ENCODE results near the gene NEURL2. TPM values are rescaled to one million over a fixed set of nuclear protein-coding genes. Genes with fewer than 3 reads are reported as not detected.

The NEURL2 gene
- total and polyA plus RNA-seq, 2 experiments from 2014 or later = 4.6 to 10.9 TPM

- no peak for ATAC-seq
- Histone ChIP-seq H3K4me1 (ENCODE audit: insufficient read depth) (no peaks in the 10 kb centered on the region), H3K79me2 (replicated peaks; ENCODE audit: insufficient read depth) (no peaks in the 10 kb centered on the region), H2AFZ (no peak overlapping the region), H3K4me3 (no peak overlapping the region), H3K36me3 (ENCODE audit: insufficient read depth) (no peaks in the 10 kb centered on the region), H3K4me2 (no peak overlapping the region), H3K27ac (ENCODE audit: low read depth) (no peak overlapping the region), H4K20me1 (replicated peaks; ENCODE audit: insufficient read depth) (no peaks in the 10 kb centered on the region), H3K27me3 (ENCODE audit: insufficient read depth) (no peaks in the 10 kb centered on the region), H3K9me2 (ENCODE audit: insufficient read depth) (no peaks in the 10 kb centered on the region), H3F3A (replicated peaks; ENCODE audit: low read depth) (no peaks in the 10 kb centered on the region)
- TF ChIP-seq STAT1 (IDR thresholded peaks at IDR 0.05; ENCODE audit: unreplicated experiment) (no peak), EZH2 (IDR thresholded peaks at IDR 0.05; ENCODE audit: low read depth, unreplicated experiment) (no peak), POLR2AphosphoS5 (IDR thresholded peaks at IDR 0.05; ENCODE audit: low read depth) (no peak), ZNF462 (CRISPR knock-in tag; IDR thresholded peaks at IDR 0.05) (no peak), JUNB (IDR thresholded peaks at IDR 0.05; ENCODE audit: unreplicated experiment) (no peak), NANOG (IDR thresholded peaks at IDR 0.05; ENCODE audit: borderline replicate concordance) (no peak), EZH2phosphoT487 (IDR thresholded peaks at IDR 0.05; ENCODE audit: unreplicated experiment) (no peak), ZNF114 (CRISPR knock-in tag; IDR thresholded peaks at IDR 0.05) (no peak), REST (IDR thresholded peaks at IDR 0.05; ENCODE audit: unreplicated experiment) (no peak), ETS1 (IDR thresholded peaks at IDR 0.05) (no peak), CTCF (conservative IDR thresholded peaks at IDR 0.05; ENCODE audit: low read depth in 2 of 2) (no peak), CREB1 (CRISPR knock-in tag; IDR thresholded peaks at IDR 0.05; ENCODE audit: low read depth) (no peak), ZNF331 (CRISPR knock-in tag; IDR thresholded peaks at IDR 0.05; ENCODE audit: low read depth) (no peak)
- Mint-ChIP-seq H3K27me3 (ENCODE audit: insufficient read depth, low read depth, poor library complexity) (peaks cover 5% of the 10 kb centered on the region), H3K36me3 (ENCODE audit: low read depth) (peaks cover 9% of the 10 kb centered on the region; the same call in 1 of the 3 replicates), H3K4me3 (no peak overlapping the region), H3K27ac (no peak overlapping the region), H3K4me1 (no peaks in the 10 kb centered on the region), H3K9me3 (peaks cover 4% of the 10 kb centered on the region; the same call in 1 of the 3 replicates)
- DNase-seq (ENCODE audit: low spot score) = no peak
Observed at GRCh38 chr20:45874576-45874975, 16.4 kb downstream of the NEURL2 start.

Data from GM23338 (cell line).